ENCODE measurements around the gene PLXDC2. TPM values are rescaled to one million over a fixed set of nuclear protein-coding genes. Genes with fewer than 3 reads are reported as not detected.

PLXDC2 gene
- polyA plus RNA-seq, 1 experiment = 0.47 TPM

GRCh38 chr10:19777806-19778205 is 38.4 kb upstream of the PLXDC2 start:
- ChIA-PET POLR2A (no interaction called here), CTCF (no interaction called here)
- no peak overlapping the region for H3K4me3 ChIP-seq (ENCODE audit: low read depth, low read length)
- DNase-seq (ENCODE audit: low read depth) = no peak
- TF ChIP-seq CTCF (IDR thresholded peaks at IDR 0.05; ENCODE audit: insufficient read depth, low read depth, low read length) = no peak
- H3K27me3 ChIP-seq (ENCODE audit: control insufficient read depth, insufficient read depth, low read length) = no peaks in the 10 kb centered on the region
- H3K36me3 ChIP-seq (ENCODE audit: control insufficient read depth, insufficient read depth, low read length) = no peaks in the 10 kb centered on the region

- POLR2A ChIA-PET = no interaction called here
- CTCF ChIA-PET = no interaction called here
- Histone ChIP-seq H3K4me3 (ENCODE audit: low read depth, low read length) (no peak overlapping the region), H3K27me3 (ENCODE audit: control insufficient read depth, insufficient read depth, low read length) (no peaks in the 10 kb centered on the region), H3K36me3 (ENCODE audit: control insufficient read depth, insufficient read depth, low read length) (no peaks in the 10 kb centered on the region)
- no peak for DNase-seq (ENCODE audit: low read depth)
- TF ChIP-seq CTCF (IDR thresholded peaks at IDR 0.05; ENCODE audit: insufficient read depth, low read depth, low read length) = no peak
These were observed 37.2 kb upstream of the PLXDC2 start for GRCh38 chr10:19778996-19779395.

- no peak for TF ChIP-seq CTCF (IDR thresholded peaks at IDR 0.05; ENCODE audit: insufficient read depth, low read depth, low read length)
- no peak for DNase-seq (ENCODE audit: low read depth)
- CTCF ChIA-PET = interaction anchor here (1.8 kb wide), 1 partner anchor 14 kb away, joined by 3 read pairs; no protein-coding TSS in a partner anchor
- Histone ChIP-seq H3K27me3 (ENCODE audit: control insufficient read depth, insufficient read depth, low read length) (no peaks in the 10 kb centered on the region), H3K36me3 (ENCODE audit: control insufficient read depth, insufficient read depth, low read length) (no peaks in the 10 kb centered on the region), H3K4me3 (ENCODE audit: low read depth, low read length) (no peak overlapping the region)
- POLR2A ChIA-PET = no interaction called here
These were observed 33.7 kb upstream of the PLXDC2 start for GRCh38 chr10:19782430-19783089.

- Histone ChIP-seq H3K36me3 (ENCODE audit: control insufficient read depth, insufficient read depth, low read length) (no peaks in the 10 kb centered on the region), H3K27me3 (ENCODE audit: control insufficient read depth, insufficient read depth, low read length) (no peaks in the 10 kb centered on the region), H3K4me3 (ENCODE audit: low read depth, low read length) (no peak overlapping the region)
- ChIA-PET POLR2A (no interaction called here), CTCF (interaction anchor here (1.8 kb wide), 1 partner anchor 15 kb away, joined by 3 read pairs; no protein-coding TSS in a partner anchor)
- no peak for TF ChIP-seq CTCF (IDR thresholded peaks at IDR 0.05; ENCODE audit: insufficient read depth, low read depth, low read length)
- DNase-seq (ENCODE audit: low read depth) = no peak
These were observed 32.5 kb upstream of the PLXDC2 start for GRCh38 chr10:19783721-19784120.

GRCh38 chr10:19785366-19785765 is 30.9 kb upstream of the PLXDC2 start:
- H3K4me3 ChIP-seq (ENCODE audit: low read depth, low read length) = no peak overlapping the region
- no peak for TF ChIP-seq CTCF (IDR thresholded peaks at IDR 0.05; ENCODE audit: insufficient read depth, low read depth, low read length)
- POLR2A ChIA-PET = no interaction called here
- CTCF ChIA-PET = interaction anchor here (0.8 kb wide), 1 partner anchor 17 kb away, joined by 3 read pairs; no protein-coding TSS in a partner anchor
- H3K36me3 ChIP-seq (ENCODE audit: control insufficient read depth, insufficient read depth, low read length) = no peaks in the 10 kb centered on the region
- H3K27me3 ChIP-seq (ENCODE audit: control insufficient read depth, insufficient read depth, low read length) = no peaks in the 10 kb centered on the region
- no peak for DNase-seq (ENCODE audit: low read depth)

All from BJ (cell line).